ENCODE measurements around the gene AGO1. TPM values are rescaled to one million over a fixed set of nuclear protein-coding genes. Genes with fewer than 3 reads are reported as not detected.

AGO1 gene
- total RNA-seq, 1 experiment from 2014 or later: 36.2 TPM

DNA sequence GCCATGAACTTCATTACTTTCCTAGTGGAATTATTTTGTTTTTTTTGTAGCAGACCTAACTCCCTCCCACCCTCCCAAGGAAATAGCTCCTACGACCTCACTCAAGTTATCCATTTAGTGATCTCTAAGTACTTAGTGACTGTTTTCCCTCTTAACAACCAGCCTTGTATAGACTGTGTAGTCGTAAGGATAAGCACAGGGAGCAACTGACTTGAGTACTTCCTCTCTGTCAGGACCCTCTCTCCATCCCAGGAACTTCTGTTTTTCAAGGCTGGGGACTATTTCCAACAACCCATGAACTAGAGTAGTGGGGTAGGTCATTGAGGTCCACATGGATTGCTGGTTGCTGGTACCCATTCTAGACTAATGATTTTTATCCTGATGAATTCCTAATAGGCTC is 1.9 kb downstream of the AGO1 start (continued):
- no peak for TF ChIP-seq CTCF (IDR thresholded peaks at IDR 0.05 in 2 of 3, conservative IDR thresholded peaks at IDR 0.05 in 1 of 3; ENCODE audit: borderline replicate concordance in 1 of 3, insufficient read depth in 1 of 3, low read depth in 2 of 3, low read length in 2 of 3)

DNA sequence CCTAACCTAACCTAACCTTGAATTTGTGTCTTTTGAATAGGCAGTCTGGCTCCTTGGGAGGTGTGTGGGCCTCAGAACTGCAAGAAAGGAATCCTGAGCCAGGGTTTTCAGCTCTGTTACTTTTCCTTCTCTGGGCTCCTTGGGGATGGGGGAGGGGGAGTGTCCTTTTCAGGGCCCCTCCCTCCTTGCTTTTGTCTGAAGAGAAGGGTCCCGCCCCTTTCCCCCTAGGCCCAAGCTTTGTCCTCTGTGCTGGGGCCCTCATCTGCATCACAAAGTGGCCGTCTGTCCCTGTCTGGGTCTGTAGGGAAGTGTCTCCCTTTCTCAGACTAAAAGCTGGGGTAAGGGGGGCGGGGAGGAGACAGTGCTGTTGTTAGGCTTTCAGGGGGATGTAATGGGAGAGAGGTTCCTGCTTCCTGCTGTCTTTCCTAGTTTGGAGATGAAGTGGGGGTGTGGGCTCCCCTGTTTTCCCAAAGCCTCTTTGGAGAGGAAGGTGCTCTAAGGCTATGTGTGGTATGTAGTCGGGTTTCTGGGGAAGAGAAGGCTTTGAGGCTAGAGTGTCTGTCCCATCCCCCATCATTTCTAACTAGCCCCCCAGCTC is 3.1 kb downstream of the AGO1 start:
- no peaks in the 10 kb centered on the region for H4K20me1 ChIP-seq (ENCODE audit: insufficient read depth)
- H3K27ac ChIP-seq (ENCODE audit: low read depth, low read length): no peak overlapping the region
- DNase-seq (ENCODE audit: low read depth, low spot score): no peak
- H3K9me3 ChIP-seq (ENCODE audit: control insufficient read depth in 1 of 2, insufficient read depth in 1 of 2, low read depth in 1 of 2, low read length in 2 of 2): no peaks in the 10 kb centered on the region
- no peak overlapping the region for H3K4me3 ChIP-seq (replicated peaks in 1 of 2; ENCODE audit: low read depth in 1 of 2, low read length in 2 of 2)
- intact Hi-C loops (cut with micrococcal nuclease): no loop called here
- H3K27me3 ChIP-seq (ENCODE audit: insufficient read depth, low read length): no peaks in the 10 kb centered on the region
- no peak for ATAC-seq
- H3K4me1 ChIP-seq (ENCODE audit: control insufficient read depth in 1 of 2, insufficient read depth in 2 of 2, low read length in 2 of 2): peaks cover 0 to 31% of the 10 kb centered on the region in 2 experiments; a peak in 3 of 4 replicates
- peaks cover 0 to 11% of the 10 kb centered on the region in 2 experiments; a peak in 1 of 4 replicates for H3K36me3 ChIP-seq (ENCODE audit: control insufficient read depth in 1 of 2, insufficient read depth in 2 of 2, low read length in 2 of 2)
- H3K79me2 ChIP-seq (ENCODE audit: insufficient read depth, low read length): peaks cover 35% of the 10 kb centered on the region
- ChIA-PET POLR2A (no interaction called here), CTCF (no interaction called here), RAD21 (ENCODE audit: low non-redundant PET in 1 of 2, low total read pairs in 2 of 2, uncharacterized antibody in 2 of 2, unreplicated experiment in 2 of 2) (no interaction called here)
- no peak for TF ChIP-seq ZNF274 (IDR thresholded peaks at IDR 0.05; ENCODE audit: low read depth, low read length)
- TF ChIP-seq ZFX (IDR thresholded peaks at IDR 0.05): no peak
- TF ChIP-seq SP1 (IDR thresholded peaks at IDR 0.05; ENCODE audit: low read depth): no peak
- no peak for TF ChIP-seq RAD21 (IDR thresholded peaks at IDR 0.05; ENCODE audit: low read depth)
- no peak for TF ChIP-seq EGR1 (IDR thresholded peaks at IDR 0.05; ENCODE audit: low read depth)
- TF ChIP-seq EZH2 (IDR thresholded peaks at IDR 0.05): no peak
- H3K9ac ChIP-seq (ENCODE audit: low read length): no peak overlapping the region
- no peaks in the 10 kb centered on the region for H3K9me2 ChIP-seq (ENCODE audit: insufficient read depth)
- no peak overlapping the region for H3K4me2 ChIP-seq (ENCODE audit: low read length)
- no TSS peak for BruUV-seq (replicated peaks)
- H2AFZ ChIP-seq (ENCODE audit: low read depth, low read length, poor library complexity, severe bottlenecking): no peak overlapping the region

Measured in HCT116 (cell line).